OCI-M1 (cell line): ENCODE measurements around the gene SLCO1A2.

Experiments used
- DNase-seq: peaks from one replicate; lab custom pipeline; 2025; lab: John Stamatoyannopoulos, UW

Gene SLCO1A2

DNA sequence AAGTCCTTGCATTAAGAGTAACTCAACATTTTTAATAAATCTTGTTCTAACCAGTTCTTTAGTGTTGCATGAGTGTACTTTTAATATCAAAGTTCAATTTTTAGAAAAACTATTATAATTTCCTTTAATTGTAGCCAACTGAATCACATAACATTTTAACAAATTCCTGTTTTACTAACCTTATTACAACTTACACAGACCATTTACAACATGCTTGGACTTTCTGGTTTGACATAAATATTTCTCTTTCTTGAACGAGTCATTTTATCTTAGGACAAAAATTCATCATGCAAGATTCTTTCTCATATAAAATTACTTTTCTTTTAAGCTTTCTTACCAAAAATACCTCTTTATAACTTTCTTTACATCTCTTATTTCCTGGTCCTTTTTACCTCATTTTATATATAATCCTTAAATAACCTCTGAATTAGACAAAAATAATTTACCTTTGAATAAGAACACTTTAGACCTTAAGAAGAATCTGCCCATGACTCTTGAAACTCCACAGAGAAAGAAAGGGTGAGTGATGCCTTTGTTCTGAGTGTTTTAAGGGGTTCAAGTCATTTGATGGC lies 3.9 kb downstream of the SLCO1A2 start:
- peak; percentile 64 for DNase-seq

DNA sequence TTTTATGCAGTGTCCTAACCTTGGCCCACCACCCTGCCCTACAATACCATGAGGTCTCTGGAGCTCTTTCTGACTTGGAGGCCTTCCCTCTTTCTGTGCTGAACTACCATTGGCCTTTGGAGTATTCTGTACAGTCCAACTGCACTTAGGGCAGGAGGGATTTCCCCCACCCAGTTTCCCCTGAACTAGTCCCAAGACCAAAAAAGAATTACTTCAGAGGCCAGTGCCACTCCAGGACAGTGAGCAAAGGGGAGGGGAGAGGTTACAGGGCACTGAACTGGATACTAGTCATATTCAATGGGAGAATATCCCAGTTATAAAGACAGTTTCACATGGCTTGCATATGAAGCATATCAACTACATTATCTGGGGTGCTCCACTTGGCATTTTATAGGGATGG lies 6.1 kb downstream of the SLCO1A2 start:
- no peak for DNase-seq

DNA sequence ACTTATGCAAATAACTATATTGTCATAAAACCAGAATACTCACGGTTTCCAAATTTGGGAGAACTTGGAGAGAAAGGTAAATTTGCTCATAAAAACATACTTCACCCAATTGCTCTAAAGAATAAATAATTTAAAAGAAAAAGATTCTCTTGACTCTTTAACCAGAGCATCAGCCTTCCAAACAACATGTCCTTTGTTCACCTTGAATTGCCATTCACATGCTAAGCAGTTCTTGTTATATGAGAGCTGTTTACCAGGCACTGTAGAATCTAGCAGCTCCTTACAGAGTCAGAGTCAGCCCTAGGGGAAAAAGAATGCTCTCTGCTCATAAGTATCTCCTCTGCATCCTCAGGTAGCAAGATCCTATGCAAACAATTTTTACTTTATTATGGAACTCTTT lies 10.2 kb downstream of the SLCO1A2 start:
- no peak for DNase-seq

DNA sequence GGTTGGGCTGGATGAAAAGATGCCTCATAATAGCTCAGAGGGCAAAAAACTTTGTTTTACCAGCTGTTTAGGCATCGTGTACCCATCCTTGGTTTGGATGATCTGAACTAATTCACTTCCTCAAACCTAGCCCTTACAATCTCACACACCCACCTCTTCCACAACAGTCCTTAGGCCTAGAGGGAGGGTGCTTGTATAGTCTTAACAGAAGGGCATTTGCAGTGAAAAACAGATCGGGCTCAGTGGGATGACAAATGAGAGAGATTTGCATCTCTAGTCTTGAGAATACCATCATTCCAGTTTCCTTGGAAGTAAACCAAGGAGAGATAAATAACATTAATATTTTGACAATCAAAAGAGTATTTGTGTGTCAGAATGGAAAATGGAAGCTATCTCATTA lies 11.0 kb downstream of the SLCO1A2 start:
- peak; percentile 6 for DNase-seq

DNA sequence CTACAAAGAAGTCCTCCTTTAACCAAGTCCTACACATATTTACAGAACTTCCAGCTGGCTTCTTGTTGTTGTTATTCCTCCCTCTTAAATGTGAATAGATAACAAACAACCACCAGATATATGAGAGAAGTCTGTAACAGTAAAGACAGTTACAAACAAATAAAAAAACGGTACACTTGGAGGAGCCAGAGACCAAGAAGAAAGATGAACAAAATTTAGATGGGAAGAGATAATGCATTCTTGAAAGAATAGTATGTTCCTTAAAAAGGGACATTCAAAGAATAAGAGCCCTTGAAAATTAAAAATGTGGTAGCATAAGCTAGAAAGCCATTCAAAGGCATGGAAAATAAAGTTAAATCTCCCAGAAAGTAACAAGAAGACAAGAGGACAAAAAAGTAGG lies 25.9 kb downstream of the SLCO1A2 start:
- DNase-seq: no peak

DNA sequence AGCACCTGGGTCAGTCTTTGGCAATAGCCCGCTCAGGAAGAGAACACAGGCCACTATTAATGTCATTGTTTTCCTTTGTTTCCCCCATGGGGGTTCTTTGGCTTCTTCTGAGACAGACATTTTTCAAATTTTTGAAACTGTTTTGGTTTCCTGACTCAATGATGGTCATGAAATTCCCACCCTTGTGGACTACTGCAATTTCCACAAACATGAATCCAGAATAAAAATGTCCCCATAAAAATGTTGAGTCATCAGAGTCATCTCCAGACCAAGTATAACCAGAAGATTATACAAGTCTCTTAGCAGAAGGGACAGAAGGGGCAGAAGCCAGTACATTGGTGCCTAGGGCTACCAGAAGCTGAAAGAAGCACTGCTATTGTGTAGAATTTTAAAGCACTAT lies 29.1 kb downstream of the SLCO1A2 start:
- no peak for DNase-seq

DNA sequence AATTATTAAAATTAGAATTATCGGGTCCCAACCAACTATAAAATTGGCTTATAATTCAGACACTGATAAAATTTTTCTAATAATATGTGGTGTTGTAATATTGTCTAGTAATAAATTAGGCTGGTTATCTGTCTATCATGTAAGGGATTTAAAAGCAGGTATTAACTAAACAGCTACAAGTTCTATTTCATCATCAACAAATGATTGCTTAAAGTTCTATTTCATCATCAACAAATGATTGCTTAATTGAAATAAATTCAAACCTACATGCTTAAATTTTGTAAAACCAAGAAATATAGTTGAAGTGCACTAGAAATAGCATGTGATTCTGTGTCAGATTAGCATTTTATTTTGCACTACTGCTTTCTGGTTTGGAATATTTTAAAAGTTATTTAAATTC lies 34.1 kb downstream of the SLCO1A2 start:
- no peak for DNase-seq

DNA sequence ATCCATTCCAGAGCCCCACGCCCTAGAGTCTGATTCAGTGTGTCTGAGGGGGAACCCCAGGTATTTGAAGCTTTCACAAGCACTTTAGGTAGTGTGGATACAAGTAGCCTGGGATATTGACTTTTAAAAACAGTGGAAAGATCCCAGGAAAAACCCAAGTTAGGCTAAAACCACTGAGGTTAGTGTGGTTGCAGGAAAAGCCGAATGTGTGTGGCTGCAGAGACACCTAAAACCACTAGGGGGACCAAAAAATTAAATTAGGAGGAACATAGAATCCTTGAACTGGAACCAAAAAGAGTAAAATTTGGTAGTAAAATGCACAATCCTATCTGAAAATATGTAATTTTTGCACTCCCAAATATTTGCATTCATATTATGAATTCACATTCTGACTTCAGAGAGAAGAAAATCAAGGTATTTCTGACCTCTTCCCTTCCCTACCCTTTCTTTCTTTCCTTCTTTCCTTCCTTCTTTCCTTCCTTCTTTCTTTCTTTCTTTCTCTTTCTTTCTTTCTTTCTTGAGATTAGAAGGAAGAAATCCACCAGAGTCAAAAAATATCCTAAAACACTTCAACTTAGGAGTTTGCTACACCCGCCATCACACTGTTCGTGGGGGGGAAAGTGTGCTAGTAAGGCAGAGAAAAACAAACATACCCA lies 37.8 kb downstream of the SLCO1A2 start:
- DNase-seq: peak; percentile 54

DNA sequence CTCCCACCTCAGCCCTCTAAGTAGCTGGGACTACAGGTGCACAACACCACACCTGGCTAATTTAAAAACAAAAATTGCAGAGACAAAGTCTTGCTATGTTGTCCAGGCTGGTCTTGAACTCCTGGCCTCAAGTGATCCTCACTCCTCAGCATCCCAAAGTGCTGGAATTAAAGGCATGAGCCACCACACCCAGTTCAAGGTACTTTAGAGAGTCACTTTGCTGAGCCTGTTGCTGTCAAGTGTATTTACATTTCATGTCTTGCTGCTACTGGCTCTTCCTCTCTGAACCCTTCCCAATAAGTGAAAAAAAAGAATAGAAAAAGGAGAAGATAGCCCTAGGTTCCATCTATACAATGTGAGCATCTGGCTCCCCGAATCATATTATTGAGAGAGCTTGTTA lies 38.4 kb downstream of the SLCO1A2 start:
- DNase-seq: peak; percentile 48

DNA sequence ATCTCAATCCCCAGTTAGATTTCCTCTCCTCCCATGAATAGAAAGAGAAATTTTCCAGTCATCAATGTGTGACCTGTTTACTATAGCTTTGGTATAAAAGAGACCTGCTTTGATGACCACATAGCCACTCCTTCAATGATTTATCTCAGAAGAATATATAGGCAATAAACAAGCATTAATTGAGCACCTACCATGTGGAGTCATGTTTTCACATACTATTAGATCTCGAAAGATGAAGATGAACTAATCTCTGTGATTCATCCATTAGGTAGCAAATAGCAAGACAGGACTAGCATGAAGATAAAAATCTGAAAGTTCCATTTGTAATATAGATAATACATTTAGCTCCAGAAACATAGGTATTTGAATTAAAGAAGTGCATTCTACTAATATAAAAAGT lies 40.5 kb downstream of the SLCO1A2 start:
- no peak for DNase-seq

DNA sequence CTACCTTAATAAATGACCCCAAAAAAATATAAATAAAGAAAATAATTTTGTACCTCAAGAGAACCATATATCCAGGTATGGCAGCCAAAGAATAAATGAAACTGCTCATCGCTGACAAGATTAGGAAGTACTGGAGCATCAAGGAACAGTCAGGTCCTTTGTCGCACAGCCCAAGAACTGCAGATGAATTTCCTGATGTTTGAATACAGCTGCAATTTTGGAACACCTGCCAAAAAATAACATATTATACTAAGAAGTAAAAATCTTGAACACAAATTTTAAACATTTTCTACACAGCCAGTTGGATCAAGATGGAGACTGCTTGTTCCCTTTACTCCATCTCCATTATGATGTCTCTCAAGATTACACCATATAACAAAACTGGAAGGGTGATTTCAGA lies 42.6 kb downstream of the SLCO1A2 start:
- no peak for DNase-seq

DNA sequence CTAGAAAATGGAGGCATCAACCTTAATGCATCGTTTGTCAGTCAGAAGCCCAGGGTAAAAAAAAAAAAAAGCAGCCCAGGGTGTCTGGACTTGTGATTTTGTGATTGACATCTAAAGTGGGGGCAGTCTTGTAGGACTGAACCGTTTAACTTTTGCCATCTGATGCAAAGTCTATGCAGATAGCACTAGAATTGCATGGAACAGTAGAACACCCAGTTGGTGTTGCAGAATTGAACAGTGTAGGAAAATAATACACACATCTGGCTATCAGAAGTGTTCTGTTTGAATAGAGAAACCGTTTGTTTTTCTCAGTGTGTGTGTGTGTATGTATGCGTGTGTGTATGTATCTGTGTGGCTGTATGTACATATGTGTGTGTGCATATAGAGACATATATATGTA lies 45.0 kb downstream of the SLCO1A2 start:
- DNase-seq: no peak

DNA sequence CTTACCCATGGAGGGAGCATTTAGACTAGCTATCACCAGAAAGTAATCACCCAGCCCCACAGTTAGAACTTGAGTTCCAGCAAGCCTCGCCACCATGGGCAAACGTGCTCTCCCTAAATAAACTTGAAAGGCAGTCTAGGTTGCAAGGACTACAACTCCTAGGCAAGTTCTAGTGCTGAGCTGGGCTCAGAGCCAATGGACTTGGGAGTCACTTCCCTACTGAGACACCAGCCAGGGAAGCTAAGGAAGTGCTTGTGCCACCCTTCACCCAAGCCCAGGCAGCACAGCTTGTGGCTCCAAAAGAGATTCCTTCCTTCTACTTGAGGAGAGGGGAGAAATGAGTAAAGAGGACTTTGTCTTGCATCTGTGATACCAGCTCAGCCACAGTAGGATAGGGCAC lies 57.9 kb downstream of the SLCO1A2 start:
- DNase-seq: no peak

DNA sequence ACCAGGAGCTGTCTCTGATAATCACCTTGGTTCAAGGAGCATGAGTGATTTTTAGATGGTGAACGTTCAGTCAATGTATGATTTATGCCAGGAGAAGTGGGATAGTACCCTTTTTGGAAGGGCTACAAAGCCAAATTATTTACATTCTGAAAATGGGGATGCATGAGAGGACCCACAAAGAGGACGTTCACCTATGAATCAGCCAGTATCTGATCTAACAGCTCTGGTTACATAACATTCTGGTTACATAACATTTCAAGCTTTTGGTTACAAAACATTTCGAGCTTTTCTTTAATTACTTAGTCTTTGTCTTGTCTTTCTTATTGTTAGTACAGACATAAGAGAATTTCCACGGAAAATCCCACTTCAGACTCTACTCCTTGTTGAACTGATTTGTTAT lies 68.8 kb downstream of the SLCO1A2 start:
- peak; percentile 17 for DNase-seq

DNA sequence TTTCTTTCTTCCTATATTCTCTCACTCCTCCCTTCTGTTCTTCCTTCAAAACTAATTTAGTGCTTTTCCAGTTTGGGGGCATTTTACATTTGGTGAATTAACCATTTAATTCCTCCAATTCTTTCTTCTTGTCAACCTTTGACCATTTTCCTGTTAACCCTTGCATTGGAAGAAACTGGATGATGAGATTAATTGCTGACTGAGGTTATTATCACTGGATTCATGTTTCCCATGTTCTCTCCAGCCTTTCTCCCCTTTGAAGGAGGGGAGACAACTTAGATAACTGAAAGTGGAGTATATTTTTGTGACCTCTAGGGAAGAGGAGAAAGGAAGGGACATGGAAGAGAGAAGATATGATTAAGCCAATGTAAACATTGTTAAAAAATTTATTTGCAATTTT lies 70.5 kb downstream of the SLCO1A2 start:
- no peak for DNase-seq

DNA sequence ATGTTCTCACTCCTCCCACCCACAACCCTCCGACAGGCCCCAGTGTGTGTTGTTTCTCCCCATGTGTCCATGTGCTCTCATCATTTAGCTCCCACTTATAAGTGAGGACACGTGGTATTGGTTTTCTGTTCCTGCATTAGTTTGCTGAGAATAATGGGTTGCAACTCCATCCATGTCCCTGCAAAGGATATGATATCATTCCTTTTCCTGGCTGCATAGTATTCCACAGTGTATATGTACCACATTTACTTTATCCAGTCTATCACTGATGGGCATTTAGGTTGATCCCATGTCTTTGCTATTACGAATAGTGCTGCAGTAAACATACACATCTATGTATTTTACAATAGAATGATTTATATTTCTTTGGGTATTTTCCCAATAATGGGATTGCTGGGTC lies 77.5 kb downstream of the SLCO1A2 start:
- DNase-seq: no peak

DNA sequence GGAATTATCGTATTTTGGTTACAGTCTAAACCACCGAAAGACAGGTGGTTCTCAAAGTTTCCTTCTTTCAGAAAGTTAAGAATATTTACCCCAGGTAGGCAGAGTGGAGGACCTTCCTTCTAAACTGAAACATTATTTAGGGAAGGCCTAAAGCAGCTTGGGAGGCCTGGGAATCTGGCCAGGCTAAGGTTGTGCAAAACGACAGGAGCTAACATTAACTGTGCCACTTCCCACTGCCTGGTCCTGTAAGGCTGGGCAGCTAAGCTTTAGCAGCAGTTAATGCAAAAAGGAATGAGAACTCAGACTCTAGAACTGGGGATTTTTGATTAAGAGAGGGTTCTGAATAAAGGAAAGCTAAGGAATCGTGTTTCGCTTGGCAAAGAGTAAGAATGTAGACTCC lies 82.6 kb downstream of the SLCO1A2 start:
- DNase-seq: no peak

DNA sequence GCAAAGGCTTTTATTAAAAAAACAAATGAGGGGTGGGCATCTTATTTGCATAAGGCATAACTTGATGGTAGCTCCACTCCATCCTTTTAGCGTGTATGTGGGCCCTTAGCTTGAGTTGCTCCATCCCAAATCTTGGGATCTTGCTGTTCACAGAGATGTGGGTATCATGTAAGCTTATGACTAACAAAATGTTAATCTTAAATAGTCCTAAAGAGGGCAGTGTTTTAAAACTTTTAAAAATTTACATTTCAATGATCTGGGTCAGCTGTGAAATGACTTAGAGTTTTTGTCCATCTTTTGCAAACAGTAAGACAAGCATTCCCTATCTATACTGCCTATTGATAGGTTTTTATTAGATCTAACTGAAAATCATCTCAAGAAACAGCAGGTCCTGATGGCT lies 86.0 kb downstream of the SLCO1A2 start:
- peak; percentile 60 for DNase-seq

DNA sequence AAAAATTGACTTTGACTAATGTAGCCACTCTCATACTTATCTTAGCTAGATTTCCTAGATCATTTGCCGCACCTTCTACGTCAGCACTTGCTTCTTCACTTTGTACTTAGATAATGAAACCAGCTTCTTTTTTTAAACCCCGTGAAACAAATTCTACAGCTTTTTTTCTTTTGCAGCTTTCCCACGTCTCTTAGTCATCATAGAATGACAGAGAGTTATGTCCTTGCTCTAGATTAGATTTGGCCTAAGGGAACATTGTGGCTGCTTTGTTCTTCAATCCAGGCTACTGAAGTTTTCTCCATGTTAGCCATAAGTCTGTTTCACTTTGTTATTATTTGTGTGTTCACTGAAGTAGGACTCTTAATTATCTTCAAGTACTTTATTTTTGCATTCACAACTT lies 94.9 kb downstream of the SLCO1A2 start:
- peak; percentile 82 for DNase-seq

DNA sequence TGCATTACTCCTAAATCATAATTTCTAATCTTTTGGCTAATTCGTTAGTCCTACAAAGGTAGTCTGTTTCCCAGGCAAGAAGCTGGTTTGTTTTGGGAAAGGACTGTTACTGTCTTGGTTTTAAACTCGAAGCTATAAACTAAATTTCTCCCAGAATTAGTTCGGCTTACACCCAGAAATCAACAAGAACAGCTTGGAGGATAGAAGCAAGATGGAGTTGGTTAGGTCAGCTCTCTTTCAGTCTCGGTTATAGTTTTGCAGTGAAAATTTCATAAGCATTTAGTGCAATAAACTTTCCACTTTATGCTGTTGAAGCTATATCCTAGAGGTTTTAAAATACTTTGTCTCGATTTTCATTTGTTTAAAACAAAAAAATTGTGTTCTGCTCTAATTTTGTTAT lies 100.3 kb downstream of the SLCO1A2 start:
- DNase-seq: no peak

DNA sequence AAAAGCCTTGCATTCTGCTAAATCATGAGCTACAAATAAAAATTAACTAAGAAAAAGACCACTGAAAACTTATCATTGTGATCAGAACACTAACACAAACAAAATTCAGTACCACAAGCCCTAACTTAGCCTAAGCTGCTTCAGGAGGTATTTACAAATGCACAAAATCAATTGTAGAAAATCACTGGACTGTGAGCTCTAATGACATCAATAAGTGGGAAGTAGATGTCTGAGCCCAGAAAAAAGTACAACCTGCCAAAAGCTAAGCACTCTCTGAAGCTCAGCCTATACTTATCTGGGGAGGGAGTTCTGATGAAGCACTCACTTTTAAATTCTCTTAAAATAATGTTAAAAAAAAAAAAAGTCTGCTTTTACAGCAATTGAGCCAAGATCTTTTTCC lies 110.8 kb downstream of the SLCO1A2 start:
- no peak for DNase-seq

DNA sequence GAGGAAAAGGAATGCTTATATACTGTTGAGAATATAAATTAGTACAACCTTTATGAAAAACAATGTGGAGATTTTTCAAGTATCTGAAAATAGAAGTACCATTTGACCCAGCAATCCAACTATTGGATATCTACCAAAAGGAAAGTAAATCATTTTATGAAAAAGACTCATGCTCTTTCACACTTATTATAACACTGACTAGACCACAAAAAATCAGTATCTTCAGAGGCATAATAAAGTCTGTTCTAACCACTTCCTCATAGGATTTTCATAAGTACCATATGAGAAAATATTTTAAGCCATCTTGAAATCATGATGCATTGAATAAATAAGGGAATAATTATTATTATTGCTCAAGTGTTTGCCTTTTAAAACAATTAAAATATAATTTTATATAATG lies 112.9 kb downstream of the SLCO1A2 start:
- peak; percentile 31 for DNase-seq

DNA sequence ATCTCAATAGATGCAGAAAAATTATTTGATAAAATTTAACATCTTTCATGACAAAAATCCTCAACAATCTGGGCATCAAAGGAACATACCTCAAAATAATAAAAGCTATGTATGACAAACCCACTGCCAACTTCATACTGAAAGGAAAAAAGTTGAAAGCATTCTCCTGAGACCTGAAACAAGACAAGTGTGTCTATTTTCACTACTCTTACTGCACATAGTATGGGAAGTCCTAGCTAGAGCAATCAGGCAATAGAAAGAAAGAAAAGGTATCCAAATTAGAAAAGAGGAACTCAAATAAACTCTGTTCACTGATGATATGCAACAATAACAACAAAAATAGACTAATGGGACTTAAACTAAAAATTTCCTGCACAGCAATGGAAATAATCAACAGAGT lies 113.6 kb downstream of the SLCO1A2 start:
- DNase-seq: peak; percentile 14

DNA sequence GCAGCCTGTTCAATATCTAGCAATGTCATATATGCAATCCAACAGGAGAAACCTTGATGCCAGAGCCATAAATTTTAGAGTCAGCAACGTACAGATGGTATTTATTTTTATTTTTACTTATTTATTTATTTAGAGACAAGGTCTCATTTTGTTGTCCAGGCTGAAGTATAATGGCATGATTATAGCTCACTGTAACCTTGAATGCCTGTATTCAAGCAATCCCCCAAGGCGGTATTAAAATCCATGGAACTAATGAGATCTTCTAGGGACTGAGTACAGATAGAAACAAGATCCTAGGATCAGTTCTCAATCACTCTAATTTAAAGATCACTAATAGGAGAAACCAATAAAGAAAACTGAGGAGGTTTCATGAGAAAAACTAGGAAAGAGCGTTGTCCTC lies 114.5 kb downstream of the SLCO1A2 start:
- no peak for DNase-seq
